ENCODE measurements around the gene LCT.

DNA sequence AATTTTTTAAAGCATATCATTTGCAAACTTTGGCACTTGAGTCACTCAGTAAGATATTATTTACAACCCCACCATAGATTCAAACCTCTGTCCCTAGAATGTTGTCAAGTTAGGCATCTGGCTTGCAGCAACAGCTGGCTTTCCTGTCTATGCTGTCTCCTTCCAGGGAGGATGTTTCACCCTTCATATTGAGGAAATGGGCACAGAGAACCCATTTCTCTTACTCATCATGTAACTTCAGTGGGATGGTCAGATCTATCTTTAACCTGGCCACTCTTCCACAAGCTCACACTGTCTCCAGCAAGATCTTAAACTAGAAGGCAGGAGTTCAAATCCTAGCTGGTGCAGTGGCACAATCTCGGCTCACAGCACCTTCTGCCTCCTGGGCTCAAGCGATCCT, 15.8 kb downstream of the LCT start:
- TF ChIP-seq ESRRG (CRISPR knock-in tag; IDR thresholded peaks at IDR 0.05): no peak
- no peak for TF ChIP-seq PATZ1 (CRISPR knock-in tag; IDR thresholded peaks at IDR 0.05; ENCODE audit: borderline replicate concordance)
- TF ChIP-seq RARB (CRISPR knock-in tag; IDR thresholded peaks at IDR 0.05): no peak
- TF ChIP-seq CSDC2 (CRISPR knock-in tag; IDR thresholded peaks at IDR 0.05): no peak
- no peak for TF ChIP-seq GLIS3 (CRISPR knock-in tag; IDR thresholded peaks at IDR 0.05)
- no peak for TF ChIP-seq ARNTL (CRISPR knock-in tag; IDR thresholded peaks at IDR 0.05; ENCODE audit: borderline replicate concordance, low read depth)
- TF ChIP-seq ZFP30 (CRISPR knock-in tag; IDR thresholded peaks at IDR 0.05): no peak
